Gastrocnemius medialis (tissue), 4 donors: ENCODE data around the gene TMEM109.
"Not testable (repeated sequence)": the region's sequence is repeated elsewhere in the genome, so short reads cannot be mapped to it uniquely, and the experiment has no call there.

Experiments used
- CTCF ChIP-seq, 5 experiments: fragments of 450-650 bp in 3 of 5; fragments of 200-600 bp in 2 of 5; sonication (generic) in 2 of 5; IDR thresholded peaks in 4 of 5; conservative IDR thresholded peaks in 1 of 5; 1 replicate in 4 of 5; 2 replicates in 1 of 5; pipeline ENCODE4 v1.5.1; 2016 to 2019; ENCODE audit warnings: antibody characterized with exemption in 5 of 5, mild to moderate bottlenecking in 3 of 5, moderate library complexity in 3 of 5
- POLR2A ChIP-seq, 2 donors: fragments of 450-650 bp; IDR thresholded peaks; one replicate each; pipeline ENCODE4 v1.6.1; 2017; ENCODE audit warnings: antibody characterized with exemption in 2 of 2, mild to moderate bottlenecking in 2 of 2, moderate library complexity in 2 of 2

GRCh38 chr11:60909680-60910280, 4.2 kb upstream of the TMEM109 start:
- TF ChIP-seq CTCF (IDR thresholded peaks at IDR 0.05 in 4 of 5, conservative IDR thresholded peaks at IDR 0.05 in 1 of 5); POLR2A (IDR thresholded peaks at IDR 0.05): not testable (repeated sequence)
